Left lung (tissue), 10 donors: ENCODE results near the gene PRR13. TPM values are rescaled to one million over a fixed set of nuclear protein-coding genes. Genes with fewer than 3 reads are reported as not detected.

Source experiments
- ATAC-seq: fragments of 200-7000 bp; cut with Tn5 transposase; one replicate; pipeline ENCODE4 v1.9.1; 2020; ENCODE audit warnings: moderate library complexity
- DNase-seq, 4 donors: peaks; one replicate each; pipeline ENCODE4 v3.0.0-alpha.2; 2013 to 2020
- H3K27ac ChIP-seq, 2 donors: fragments of 200-600 bp; sonication (generic) in 1 of 2; one replicate each; pipeline versions ENCODE4 v1.5.0 to v1.8.0; 2020 to 2021
- H3K27me3 ChIP-seq, 2 donors: fragments of 200-600 bp; sonication (generic) in 1 of 2; one replicate each; pipeline versions ENCODE4 v1.5.0 to v1.8.0; 2020 to 2021
- H3K36me3 ChIP-seq, 2 donors: fragments of 200-600 bp; sonication (generic) in 1 of 2; one replicate each; pipeline versions ENCODE4 v1.5.0 to v1.8.0; 2020 to 2021
- H3K4me1 ChIP-seq, 2 donors: fragments of 200-600 bp; one replicate each; pipeline ENCODE4 v1.8.0; 2021
- H3K4me3 ChIP-seq, 2 donors: fragments of 200-600 bp; sonication (generic) in 1 of 2; one replicate each; pipeline versions ENCODE4 v1.5.0 to v1.8.0; 2020 to 2021; ENCODE audit warnings: mild to moderate bottlenecking in 1 of 2
- H3K9me3 ChIP-seq, 2 donors: fragments of 200-600 bp; sonication (generic) in 1 of 2; one replicate each; pipeline versions ENCODE4 v1.5.0 to v1.8.0; 2020 to 2021
- CTCF ChIP-seq, 2 donors: fragments of 200-600 bp; sonication (generic) in 1 of 2; IDR thresholded peaks; one replicate each; pipeline versions ENCODE4 v1.5.0 to v1.8.0; 2021; ENCODE audit warnings: antibody characterized with exemption in 2 of 2
- intact Hi-C, 2 donors: fragments of 100-400 bp; cut with DNase I; formaldehyde crosslinking; loops; one replicate each; pipeline versions ENCODE4 v1.11.2 to v1.14.2; 2022
- polyA plus RNA-seq, 6 donors: library from polyadenylated mRNA; unstranded; fragments of 120-200 nt; gene quantifications; one replicate each; pipeline ENCODE4 v1.2.1, GENCODE V29; 2013; ENCODE audit not compliant: insufficient read length in 6 of 6
- total RNA-seq, 2 donors: library from RNA; stranded (reverse); fragmentation: NEBNext Ultra II Directional; extraction: Animal tissue kit (Norgen Biotek cat#: 25700); gene quantifications; one replicate each; pipeline ENCODE4 v1.2.1, GENCODE V29; 2021
- donor health status: DM: no; HTN: yes; CAD: no.
- donor health status: DM: no; HTN: no; CAD: no.

Gene PRR13
- total and polyA plus RNA-seq, 8 donors = 82.7 to 155 (median 115) TPM

GRCh38 chr12:53483979-53484377 is 42.4 kb downstream of the PRR13 start:
- ATAC-seq (no peak), DNase-seq (no peak)
- Histone ChIP-seq H3K4me1 (peaks cover 0 to 20% of the 10 kb centered on the region in 2 donors), H3K27ac (peak overlapping the region in 1 of 2 donors; percentile 33), H3K9me3 (no peaks in the 10 kb centered on the region), H3K36me3 (peaks cover 0 to 90% of the 10 kb centered on the region in 2 donors), H3K4me3 (no peak overlapping the region), H3K27me3 (no peaks in the 10 kb centered on the region)
- TF ChIP-seq CTCF (IDR thresholded peaks at IDR 0.05) = no peak
- intact Hi-C loops = no loop called here

GRCh38 chr12:53484686-53485575 is 43.4 kb downstream of the PRR13 start:
- Histone ChIP-seq H3K27me3 (no peaks in the 10 kb centered on the region), H3K9me3 (no peaks in the 10 kb centered on the region), H3K4me1 (peaks cover 0 to 19% of the 10 kb centered on the region in 2 donors), H3K4me3 (no peak overlapping the region), H3K36me3 (peaks cover 0 to 80% of the 10 kb centered on the region in 2 donors), H3K27ac (no peak overlapping the region)
- ATAC-seq = peak; percentile 9
- no peak for TF ChIP-seq CTCF (IDR thresholded peaks at IDR 0.05)
- intact Hi-C loops = no loop called here
- DNase-seq = no peak

- Histone ChIP-seq H3K4me1 (peaks cover 0 to 10% of the 10 kb centered on the region in 2 donors), H3K36me3 (peaks cover 0 to 68% of the 10 kb centered on the region in 2 donors), H3K27ac (no peak overlapping the region), H3K27me3 (no peaks in the 10 kb centered on the region), H3K9me3 (no peaks in the 10 kb centered on the region), H3K4me3 (no peak overlapping the region)
- no peak for TF ChIP-seq CTCF (IDR thresholded peaks at IDR 0.05)
- DNase-seq (no peak), ATAC-seq (no peak)
- intact Hi-C loops = no loop called here
Observed at GRCh38 chr12:53485955-53486735, 44.6 kb downstream of the PRR13 start.

GRCh38 chr12:53486736-53487487 is 45.4 kb downstream of the PRR13 start:
- H3K9me3 ChIP-seq = no peaks in the 10 kb centered on the region
- DNase-seq = no peak
- peaks cover 0 to 60% of the 10 kb centered on the region in 2 donors for H3K36me3 ChIP-seq
- no peak overlapping the region for H3K4me3 ChIP-seq
- intact Hi-C loops = no loop called here
- TF ChIP-seq CTCF (IDR thresholded peaks at IDR 0.05) = no peak
- H3K27me3 ChIP-seq = no peaks in the 10 kb centered on the region
- peak; percentile 5 for ATAC-seq
- H3K4me1 ChIP-seq = peaks cover 0 to 7% of the 10 kb centered on the region in 2 donors
- H3K27ac ChIP-seq = peak overlapping the region in 1 of 2 donors; percentile 1
